B cell (primary cell): ENCODE results near the gene MEIS3. TPM values are rescaled to one million over a fixed set of nuclear protein-coding genes. Genes with fewer than 3 reads are reported as not detected.

Source experiments
- ATAC-seq: fragments of 200-7000 bp; cut with Tn5 transposase; one replicate; pipeline ENCODE4 v1.10.0; 2021; ENCODE audit warnings: low read depth, mild to moderate bottlenecking, moderate number of reproducible peaks, moderate library complexity
- CTCF ChIA-PET: fragments of 350-600 bp; sonication (Branson Sonifier 250); formaldehyde crosslinking; loops from one replicate; lab custom pipeline; 2021; ENCODE audit warnings: antibody characterized with exemption, inconsistent platforms; lab: Charles Lee
- POLR2A ChIA-PET: fragments of 350-600 bp; sonication (Branson Sonifier 250); formaldehyde crosslinking; loops from one replicate; lab custom pipeline; 2021; ENCODE audit warnings: antibody characterized with exemption; lab: Charles Lee
- DNase-seq: peaks from one replicate; pipeline ENCODE4 v3.0.0; 2013
- H2AFZ ChIP-seq: 2 replicates; pipeline ENCODE4 v1.6.1; 2012; ENCODE audit warnings: mild to moderate bottlenecking, low read depth, low read length; ENCODE audit not compliant: insufficient read depth, poor library complexity, severe bottlenecking
- H3K27ac ChIP-seq, 2 donors: 1 replicate in 1 of 2; 2 replicates in 1 of 2; pipeline ENCODE4 v1.5.1; 2012 to 2013; ENCODE audit warnings: low read length in 2 of 2, mild to moderate bottlenecking in 2 of 2, moderate library complexity in 1 of 2
- H3K27me3 ChIP-seq, 4 experiments: fragments of 200-600 bp in 1 of 4; sonication (generic) in 1 of 4; replicated peaks in 1 of 4; 1 replicate in 2 of 4; 2 replicates in 2 of 4; pipeline versions ENCODE4 v1.6.1 to v1.7.0; 2013 to 2016; ENCODE audit warnings: low read length in 3 of 4, mild to moderate bottlenecking in 2 of 4, mixed read lengths in 1 of 4, moderate library complexity in 1 of 4; ENCODE audit not compliant: insufficient read depth in 4 of 4, control insufficient read depth in 3 of 4; ENCODE audit errors: control extremely low read depth in 1 of 4
- H3K36me3 ChIP-seq, 2 experiments: replicated peaks in 1 of 2; 1 replicate in 1 of 2; 2 replicates in 1 of 2; pipeline versions ENCODE4 v1.6.1 to v1.7.1; 2013; ENCODE audit warnings: low read length in 1 of 2; ENCODE audit not compliant: insufficient read depth in 2 of 2, control insufficient read depth in 1 of 2; ENCODE audit errors: control extremely low read depth in 1 of 2, extremely low read depth in 1 of 2
- H3K4me1 ChIP-seq, 2 donors: fragments of 200-600 bp in 1 of 2; sonication (generic) in 1 of 2; 1 replicate in 1 of 2; 2 replicates in 1 of 2; pipeline versions ENCODE4 v1.5.1 to v1.6.1; 2013 to 2017; ENCODE audit warnings: low read length in 2 of 2; ENCODE audit not compliant: control insufficient read depth in 2 of 2, insufficient read depth in 2 of 2
- H3K4me2 ChIP-seq: replicated peaks from 2 replicates; pipeline ENCODE3; 2012; ENCODE audit warnings: mild to moderate bottlenecking, low read depth, low read length; ENCODE audit not compliant: poor library complexity, severe bottlenecking
- H3K4me3 ChIP-seq, 5 experiments: fragments of 200-600 bp in 1 of 5; sonication (generic) in 1 of 5; 1 replicate in 3 of 5; 2 replicates in 2 of 5; pipeline versions ENCODE4 v1.5.1 to v1.7.0; 2011 to 2016; ENCODE audit warnings: low read length in 4 of 5, mild to moderate bottlenecking in 4 of 5, low read depth in 2 of 5, control low read depth in 1 of 5, moderate library complexity in 1 of 5; ENCODE audit not compliant: insufficient read depth in 1 of 5; ENCODE audit errors: control extremely low read depth in 1 of 5, extremely low read depth in 1 of 5
- H3K79me2 ChIP-seq: fragments of 200-600 bp; sonication (generic); one replicate; pipeline ENCODE4 v1.6.0; 2016; ENCODE audit warnings: low read length; ENCODE audit not compliant: control insufficient read depth, insufficient read depth
- H3K9ac ChIP-seq: fragments of 200-600 bp; sonication (generic); 2 replicates; pipeline ENCODE4 v1.6.1; 2017; ENCODE audit warnings: mild to moderate bottlenecking, low read length, moderate library complexity
- H3K9me3 ChIP-seq, 3 donors: one replicate each; pipeline versions ENCODE4 v1.6.1 to v1.7.1; 2013; ENCODE audit warnings: low read length in 2 of 3; ENCODE audit not compliant: control insufficient read depth in 2 of 3, insufficient read depth in 1 of 3; ENCODE audit errors: control extremely low read depth in 1 of 3
- H4K20me1 ChIP-seq: 2 replicates; pipeline ENCODE4 v1.6.0; 2012; ENCODE audit warnings: mild to moderate bottlenecking, low read length; ENCODE audit not compliant: insufficient read depth, control insufficient read depth, poor library complexity, severe bottlenecking
- H3K27ac Mint-ChIP-seq: one replicate; pipeline ENCODE4 v1.8.0; 2021; ENCODE audit warnings: mixed read lengths
- H3K27me3 Mint-ChIP-seq: one replicate; pipeline ENCODE4 v1.8.0; 2021; ENCODE audit warnings: mixed read lengths
- H3K4me1 Mint-ChIP-seq: one replicate; pipeline ENCODE4 v1.8.0; 2021; ENCODE audit warnings: mixed read lengths
- H3K4me3 Mint-ChIP-seq: one replicate; pipeline ENCODE4 v1.8.0; 2021; ENCODE audit warnings: mixed read lengths
- H3K9me3 Mint-ChIP-seq: one replicate; pipeline ENCODE4 v1.8.0; 2022; ENCODE audit warnings: mixed read lengths; ENCODE audit not compliant: insufficient read depth
- EZH2 ChIP-seq: IDR thresholded peaks from 2 replicates; pipeline ENCODE4 v1.6.1; 2012; ENCODE audit warnings: borderline replicate concordance, low read depth, mild to moderate bottlenecking, moderate library complexity, low read length; ENCODE audit not compliant: insufficient read depth, poor library complexity, severe bottlenecking
- WGBS: methylation state at CpG from one replicate; pipeline ENCODE4 v1.1.5; 2013; ENCODE audit warnings: missing lambda C conversion rate; ENCODE audit not compliant: insufficient coverage; 5-methylcytosine and 5-hydroxymethylcytosine counted together
- intact Hi-C: fragments of 100-400 bp; cut with micrococcal nuclease; formaldehyde crosslinking; loops from one replicate; pipeline ENCODE4 v1.10.0; 2022
- polyA plus RNA-seq: library from polyadenylated mRNA; depleted of rRNA; stranded (reverse); fragments of >200 nt; gene quantifications from 2 replicates; pipeline ENCODE4 v1.2.3, GENCODE V29; 2012
- total RNA-seq, 2 donors: library from RNA; stranded (reverse); fragments of 120-200 nt in 1 of 2; gene quantifications; 1 replicate in 1 of 2; 2 replicates in 1 of 2; pipeline versions ENCODE4 v1.2.3 to v1.2.4, GENCODE V29; 2013 to 2022
- TF ChIP-seq, protein P1 (sequence below): fragments of 200-600 bp; IDR thresholded peaks from one replicate; pipeline ENCODE4 v1.8.0; 2022; ENCODE audit warnings: antibody characterized with exemption, mild to moderate bottlenecking

Gene MEIS3
- total and polyA plus RNA-seq, 2 donors (not counting 1 experiment from before 2014, with no cell fraction given) = not detected

DNA sequence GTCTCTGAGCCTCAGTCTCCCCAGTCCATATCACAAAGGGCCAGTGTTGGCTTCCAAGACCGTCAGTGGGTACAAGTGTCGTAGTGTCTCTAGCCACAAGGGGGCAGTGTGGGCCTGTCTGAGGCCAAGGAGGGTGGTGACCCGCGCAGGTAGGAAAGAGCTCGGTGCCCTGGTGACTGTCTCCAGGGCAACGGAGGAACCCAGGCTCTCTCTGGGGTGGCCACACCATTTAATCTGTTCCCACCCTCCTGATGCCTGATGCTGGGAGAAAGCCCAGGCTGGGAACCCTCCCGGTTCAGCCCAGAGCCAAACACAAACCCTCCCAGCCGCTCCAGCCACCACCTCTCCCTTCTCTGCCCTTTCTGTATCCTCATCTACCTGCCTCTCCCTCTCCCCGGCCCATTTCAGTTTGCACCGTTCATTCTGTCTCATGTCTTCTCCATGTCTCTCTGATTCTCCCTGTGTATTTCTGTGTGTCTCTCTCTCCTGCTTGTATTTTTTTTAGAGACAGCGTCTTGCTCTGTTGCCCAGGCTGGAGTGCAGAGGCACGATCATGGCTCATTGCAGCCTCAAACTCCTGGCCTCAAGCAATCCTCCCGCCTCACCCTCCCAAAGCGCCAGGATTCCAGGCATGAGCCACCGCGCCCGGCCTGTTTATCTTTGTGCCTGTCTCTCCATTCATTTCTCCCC lies 17.5 kb upstream of the MEIS3 start:
- Histone ChIP-seq H3K79me2 (no peaks in the 10 kb centered on the region), H4K20me1 (no peaks in the 10 kb centered on the region), H3K4me1 (peaks cover 3 to 6% of the 10 kb centered on the region in 2 donors), H3K36me3 (no peaks in the 10 kb centered on the region), H3K4me2 (peak overlapping the region; percentile 30), H2AFZ (no peak overlapping the region), H3K9me3 (peaks cover 0 to 12% (median 0%) of the 10 kb centered on the region in 3 donors), H3K27me3 (peaks cover 0 to 71% (median 25%) of the 10 kb centered on the region in 4 experiments), H3K9ac (no peak overlapping the region), H3K27ac (no peak overlapping the region), H3K4me3 (no peak overlapping the region)
- TF ChIP-seq, protein P1, sequence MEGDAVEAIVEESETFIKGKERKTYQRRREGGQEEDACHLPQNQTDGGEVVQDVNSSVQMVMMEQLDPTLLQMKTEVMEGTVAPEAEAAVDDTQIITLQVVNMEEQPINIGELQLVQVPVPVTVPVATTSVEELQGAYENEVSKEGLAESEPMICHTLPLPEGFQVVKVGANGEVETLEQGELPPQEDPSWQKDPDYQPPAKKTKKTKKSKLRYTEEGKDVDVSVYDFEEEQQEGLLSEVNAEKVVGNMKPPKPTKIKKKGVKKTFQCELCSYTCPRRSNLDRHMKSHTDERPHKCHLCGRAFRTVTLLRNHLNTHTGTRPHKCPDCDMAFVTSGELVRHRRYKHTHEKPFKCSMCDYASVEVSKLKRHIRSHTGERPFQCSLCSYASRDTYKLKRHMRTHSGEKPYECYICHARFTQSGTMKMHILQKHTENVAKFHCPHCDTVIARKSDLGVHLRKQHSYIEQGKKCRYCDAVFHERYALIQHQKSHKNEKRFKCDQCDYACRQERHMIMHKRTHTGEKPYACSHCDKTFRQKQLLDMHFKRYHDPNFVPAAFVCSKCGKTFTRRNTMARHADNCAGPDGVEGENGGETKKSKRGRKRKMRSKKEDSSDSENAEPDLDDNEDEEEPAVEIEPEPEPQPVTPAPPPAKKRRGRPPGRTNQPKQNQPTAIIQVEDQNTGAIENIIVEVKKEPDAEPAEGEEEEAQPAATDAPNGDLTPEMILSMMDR = peak; percentile 89
- no peak for TF ChIP-seq EZH2
- Mint-ChIP-seq H3K9me3 (no peaks in the 10 kb centered on the region), H3K27me3 (peaks cover 70% of the 10 kb centered on the region), H3K4me3 (no peak overlapping the region), H3K27ac (no peak overlapping the region), H3K4me1 (peaks cover 5% of the 10 kb centered on the region)
- ATAC-seq = peak; percentile 92
- intact Hi-C loops = loop anchor here (1.0 kb wide), 2 partner anchors 78 to 270 kb away; partner anchors contain the start of gene NAPA
- ChIA-PET POLR2A (interaction anchor here (0.6 kb wide), 1 partner anchor 163 kb away, joined by 4 read pairs; no protein-coding TSS in a partner anchor), CTCF (interaction anchor here (0.6 to 9.0 kb wide), 27 partner anchors 9 to 426 kb away, joined by 3 to 175 read pairs (median 5); partner anchors contain the start of genes KPTN, NAPA and NOP53)
- 37% methylated on average over 17 of the region's 17 CpGs for WGBS
- DNase-seq = peak; percentile 84
